ENCODE results near the gene CTNNA2. TPM values are rescaled to one million over a fixed set of nuclear protein-coding genes. Genes with fewer than 3 reads are reported as not detected.

Gene CTNNA2
- total and polyA plus RNA-seq, 2 of the 8 experiments (the other 6 are each of a cell fraction or from before 2014, with no cell fraction given), result 3.9 to 9.0 TPM

GRCh38 chr2:80258341-80258740 is 745.5 kb downstream of the CTNNA2 start:
- H3K14ac ChIP-seq (ENCODE audit: insufficient read length), result no peak overlapping the region
- no peak for DNase-seq (ENCODE audit: low read depth in 1 of 2, low spot score in 2 of 2)
- no peaks in the 10 kb centered on the region; the same call in none of the 2 replicates for H3K23me2 ChIP-seq (ENCODE audit: low read depth, low read length)
- H3K4me2 ChIP-seq (ENCODE audit: insufficient read depth in 1 of 2, low read depth in 2 of 2, low read length in 2 of 2), result no peak overlapping the region
- H2BK15ac ChIP-seq (ENCODE audit: low read length), result no peak overlapping the region
- H2BK20ac ChIP-seq (ENCODE audit: low read length), result 0 out of 2 replicates have a peak overlapping the region, but pooled peaks have one; percentile 19
- H2BK12ac ChIP-seq (ENCODE audit: low read depth, low read length), result no peak overlapping the region
- no peak overlapping the region for H4K5ac ChIP-seq (ENCODE audit: insufficient read length, low read depth, low read length)
- H2BK5ac ChIP-seq (ENCODE audit: low read depth, low read length), result no peak overlapping the region
- H2AK5ac ChIP-seq (ENCODE audit: low read depth, low read length), result no peak overlapping the region
- H3K79me2 ChIP-seq (ENCODE audit: control insufficient read depth in 1 of 2, insufficient read depth in 2 of 2, low read length in 2 of 2), result no peaks in the 10 kb centered on the region
- H2AFZ ChIP-seq (ENCODE audit: low read length), result no peak overlapping the region
- H3K36me3 ChIP-seq (ENCODE audit: control insufficient read depth in 2 of 4, insufficient read depth in 4 of 4, low read length in 3 of 4), result no peaks in the 10 kb centered on the region
- CTCF ChIA-PET (ENCODE audit: partially characterized antibody), result interaction anchor here (1.0 to 1.3 kb wide), 2 partner anchors 9 to 180 kb away, joined by 3 read pairs; no protein-coding TSS in a partner anchor
- H3K27ac ChIP-seq (ENCODE audit: low read depth, low read length), result no peak overlapping the region
- H3K9ac ChIP-seq (replicated peaks in 1 of 4; ENCODE audit: extremely low read depth in 1 of 4, low read depth in 3 of 4, low read length in 3 of 4), result no peak overlapping the region
- no peak overlapping the region for H4K8ac ChIP-seq (ENCODE audit: extremely low read depth, insufficient read depth, low read length)
- H3K9me3 ChIP-seq (ENCODE audit: insufficient read depth in 2 of 2, low read depth in 1 of 2, low read length in 1 of 2), result no peaks in the 10 kb centered on the region
- H3K79me1 ChIP-seq (ENCODE audit: low read depth, low read length), result no peaks in the 10 kb centered on the region
- WGBS, 2 experiments (ENCODE audit: extremely low coverage in 1 of 2, insufficient coverage in 1 of 2, insufficient read length in 1 of 2, insufficient replicate concordance in 2 of 2, low coverage in 1 of 2, low lambda C conversion rate in 2 of 2, missing lambda C conversion rate in 1 of 2), result 91% methylated on average over 5 of the region's 5 CpGs; no CpG with 5 or more reads in 1 of the 2 experiments
- H3K4me3 ChIP-seq (ENCODE audit: extremely low read depth in 1 of 4, insufficient read depth in 2 of 4, low read depth in 3 of 4, low read length in 4 of 4), result no peak overlapping the region
- H3K56ac ChIP-seq (replicated peaks; ENCODE audit: insufficient read length, low read depth, low read length), result no peak overlapping the region
- no peaks in the 10 kb centered on the region for H4K20me1 ChIP-seq (replicated peaks in 1 of 2; ENCODE audit: control insufficient read depth in 1 of 2, insufficient read depth in 2 of 2, low read length in 2 of 2)
- POLR2A ChIA-PET (ENCODE audit: partially characterized antibody), result interaction anchor here (0.6 kb wide), 1 partner anchor 13 kb away, joined by 3 read pairs; no protein-coding TSS in a partner anchor
- FAIRE-seq, result no peak
- H3K4ac ChIP-seq (replicated peaks; ENCODE audit: insufficient read length, low read depth, low read length), result no peak overlapping the region
- H4K91ac ChIP-seq (replicated peaks; ENCODE audit: insufficient read length, low read length), result no peak overlapping the region
- H3K27me3 ChIP-seq (replicated peaks in 1 of 4; ENCODE audit: control insufficient read depth in 3 of 4, extremely low read depth in 1 of 4, insufficient read depth in 3 of 4, low read length in 3 of 4), result no peaks in the 10 kb centered on the region; a peak in 1 of 7 replicates
- peaks cover 0 to 4% (median 2%) of the 10 kb centered on the region in 4 experiments; a peak in 1 of 7 replicates for H3K4me1 ChIP-seq (replicated peaks in 1 of 4; ENCODE audit: control insufficient read depth in 3 of 4, insufficient read depth in 4 of 4, low read length in 3 of 4)
- H3K18ac ChIP-seq (ENCODE audit: extremely low read depth, low read length), result no peak overlapping the region
- H3K23ac ChIP-seq (ENCODE audit: insufficient read length), result no peak overlapping the region
- H2BK120ac ChIP-seq (replicated peaks; ENCODE audit: low read depth, low read length), result no peak overlapping the region
- TF ChIP-seq JUN (IDR thresholded peaks at IDR 0.05; ENCODE audit: low read depth, low read length) (no peak), ATF2 (IDR thresholded peaks at IDR 0.05; ENCODE audit: low read length) (no peak), USF2 (IDR thresholded peaks at IDR 0.05; ENCODE audit: low read length) (no peak), MAX (IDR thresholded peaks at IDR 0.05) (no peak), KDM5A (IDR thresholded peaks at IDR 0.05; ENCODE audit: low read length) (no peak), EP300 (IDR thresholded peaks at IDR 0.05; ENCODE audit: borderline replicate concordance in 1 of 2, low read depth in 2 of 2, low read length in 2 of 2) (no peak), ASH2L (IDR thresholded peaks at IDR 0.05; ENCODE audit: low read length) (no peak), POLR2AphosphoS5 (IDR thresholded peaks at IDR 0.05; ENCODE audit: low read depth, low read length) (no peak), MAFK (IDR thresholded peaks at IDR 0.05; ENCODE audit: low read depth, low read length) (no peak), CTBP2 (IDR thresholded peaks at IDR 0.05; ENCODE audit: borderline replicate concordance, insufficient read depth, insufficient read length, low read length) (no peak), ZNF274 (IDR thresholded peaks at IDR 0.05; ENCODE audit: borderline replicate concordance, extremely low read depth, low read length) (no peak)

Data from H1 (cell line).